Neuronal stem cell (in vitro differentiated cells): Measurements from ENCODE around the gene NFE2.

Experiments
- DNase-seq: peaks from one replicate; pipeline ENCODE4 v3.0.0-alpha.2; 2013; ENCODE audit warnings: low spot score
- H2AFZ ChIP-seq: one replicate; pipeline ENCODE4 v1.6.1; 2013; ENCODE audit warnings: mild to moderate bottlenecking, low read length, inconsistent platforms
- H2AK5ac ChIP-seq: 2 replicates; pipeline ENCODE4 v1.6.1; 2013; ENCODE audit warnings: low read depth, mild to moderate bottlenecking, inconsistent platforms, low read length, moderate library complexity, mixed read lengths
- H2BK120ac ChIP-seq: 2 replicates; pipeline ENCODE4 v1.6.1; 2013; ENCODE audit warnings: low read depth, mild to moderate bottlenecking, inconsistent platforms, low read length, moderate library complexity, mixed read lengths
- H2BK12ac ChIP-seq: one replicate; pipeline ENCODE4 v1.6.1; 2013; ENCODE audit warnings: low read length, inconsistent platforms
- H2BK15ac ChIP-seq: 2 replicates; pipeline ENCODE4 v1.6.1; 2013; ENCODE audit warnings: mild to moderate bottlenecking, low read length, inconsistent platforms, mixed read lengths
- H2BK5ac ChIP-seq: one replicate; pipeline ENCODE4 v1.6.1; 2013; ENCODE audit warnings: inconsistent platforms, mild to moderate bottlenecking, low read length, moderate library complexity
- H3K14ac ChIP-seq: one replicate; pipeline ENCODE4 v1.6.1; 2013; ENCODE audit warnings: low read length, inconsistent platforms
- H3K18ac ChIP-seq: 2 replicates; pipeline ENCODE4 v1.6.1; 2013; ENCODE audit warnings: low read length, inconsistent platforms
- H3K23ac ChIP-seq: 2 replicates; pipeline ENCODE4 v1.6.1; 2013; ENCODE audit warnings: low read depth, mild to moderate bottlenecking, mixed read lengths, low read length, inconsistent platforms; ENCODE audit not compliant: poor library complexity
- H3K27ac ChIP-seq: replicated peaks from 3 replicates; pipeline ENCODE4 v1.5.1; 2013; ENCODE audit warnings: low read length, inconsistent platforms
- H3K27me3 ChIP-seq, 3 experiments: 2 replicates each; pipeline ENCODE4 v1.6.1; 2013; ENCODE audit warnings: low read length in 3 of 3, mild to moderate bottlenecking in 2 of 3, inconsistent platforms in 1 of 3, low read depth in 1 of 3, mixed read lengths in 1 of 3, moderate library complexity in 1 of 3; ENCODE audit not compliant: control insufficient read depth in 3 of 3, insufficient read depth in 3 of 3
- H3K36me3 ChIP-seq, 2 donors: replicated peaks in 1 of 2; 2 replicates each; pipeline ENCODE4 v1.6.1; 2013; ENCODE audit warnings: low read length in 2 of 2; ENCODE audit not compliant: control insufficient read depth in 2 of 2, insufficient read depth in 2 of 2
- H3K4ac ChIP-seq: 2 replicates; pipeline ENCODE4 v1.6.1; 2013; ENCODE audit warnings: inconsistent platforms, mild to moderate bottlenecking, low read length, moderate library complexity
- H3K4me1 ChIP-seq, 2 donors: 1 replicate in 1 of 2; 2 replicates in 1 of 2; pipeline ENCODE4 v1.6.1; 2013; ENCODE audit warnings: low read length in 2 of 2, low read depth in 1 of 2; ENCODE audit not compliant: control insufficient read depth in 2 of 2, insufficient read depth in 1 of 2
- H3K4me2 ChIP-seq: one replicate; pipeline ENCODE4 v1.6.1; 2013; ENCODE audit warnings: mild to moderate bottlenecking, low read length, inconsistent platforms; ENCODE audit not compliant: insufficient read depth, poor library complexity, severe bottlenecking
- H3K4me3 ChIP-seq, 2 donors: 2 replicates each; pipeline ENCODE4 v1.5.1; 2013; ENCODE audit warnings: low read length in 2 of 2, mild to moderate bottlenecking in 2 of 2, inconsistent platforms in 1 of 2, moderate library complexity in 1 of 2
- H3K79me1 ChIP-seq: one replicate; pipeline ENCODE4 v1.6.1; 2013; ENCODE audit warnings: low read depth, mild to moderate bottlenecking, inconsistent platforms, low read length, moderate library complexity
- H3K9ac ChIP-seq: one replicate; pipeline ENCODE4 v1.6.1; 2013; ENCODE audit warnings: mild to moderate bottlenecking, low read depth, low read length, inconsistent platforms; ENCODE audit not compliant: poor library complexity
- H3K9me3 ChIP-seq, 2 donors: replicated peaks in 1 of 2; 2 replicates each; pipeline versions ENCODE3 to v1.6.1; 2013; ENCODE audit warnings: low read length in 2 of 2, mild to moderate bottlenecking in 2 of 2, inconsistent platforms in 1 of 2, low read depth in 1 of 2, mixed read lengths in 1 of 2, moderate library complexity in 1 of 2; ENCODE audit not compliant: control insufficient read depth in 2 of 2, insufficient read depth in 1 of 2
- H4K8ac ChIP-seq: one replicate; pipeline ENCODE4 v1.6.1; 2013; ENCODE audit warnings: low read depth, mild to moderate bottlenecking, inconsistent platforms, low read length, moderate library complexity
- H4K91ac ChIP-seq: one replicate; pipeline ENCODE4 v1.6.1; 2013; ENCODE audit warnings: low read length, low read depth, mild to moderate bottlenecking, inconsistent platforms; ENCODE audit not compliant: poor library complexity
- WGBS, 2 donors: extraction: QIAGEN DNeasy Blood & Tissue Kit; methylation state at CpG; one replicate each; pipeline ENCODE4 v1.1.7; 2013; ENCODE audit warnings: missing lambda C conversion rate in 2 of 2, mixed read lengths in 1 of 2; ENCODE audit not compliant: insufficient read length in 2 of 2, insufficient replicate concordance in 1 of 2; ENCODE audit errors: extremely low coverage in 2 of 2; 5-methylcytosine and 5-hydroxymethylcytosine counted together

The NFE2 gene

GRCh38 chr12:54304187-54304810, 3.5 kb upstream of the NFE2 start:
- no CpG with 5 or more reads among the region's 12 CpGs for WGBS, 2 donors
- Histone ChIP-seq H3K9me3 (no peaks in the 10 kb centered on the region), H4K8ac (no peak overlapping the region), H3K9ac (no peak overlapping the region), H2AK5ac (no peak overlapping the region), H2BK15ac (peak overlapping the region; percentile 47), H3K4me3 (no peak overlapping the region), H3K4me1 (peaks cover 5 to 16% of the 10 kb centered on the region in 2 donors), H3K4ac (no peak overlapping the region), H3K18ac (peak overlapping the region; percentile 79), H3K27ac (no peak overlapping the region), H2BK12ac (no peak overlapping the region), H3K23ac (peak overlapping the region; percentile 46), H3K14ac (no peak overlapping the region), H3K36me3 (no peaks in the 10 kb centered on the region), H2BK5ac (no peak overlapping the region), H3K79me1 (no peaks in the 10 kb centered on the region), H2AFZ (peak overlapping the region; percentile 19), H3K27me3 (peaks cover 0 to 54% (median 0%) of the 10 kb centered on the region in 3 experiments), H3K4me2 (no peak overlapping the region), H2BK120ac (no peak overlapping the region), H4K91ac (no peak overlapping the region)
- no peak for DNase-seq

GRCh38 chr12:54303640-54304039, 2.8 kb upstream of the NFE2 start:
- no peak for DNase-seq
- H2AFZ ChIP-seq: no peak overlapping the region
- H2BK12ac ChIP-seq: no peak overlapping the region
- H2BK15ac ChIP-seq: no peak overlapping the region
- H3K23ac ChIP-seq: no peak overlapping the region
- H3K36me3 ChIP-seq: no peaks in the 10 kb centered on the region
- H3K4me1 ChIP-seq: peaks cover 5 to 16% of the 10 kb centered on the region in 2 donors
- no peak overlapping the region for H2BK5ac ChIP-seq
- no peaks in the 10 kb centered on the region for H3K79me1 ChIP-seq
- H3K9ac ChIP-seq: no peak overlapping the region
- no peak overlapping the region for H2AK5ac ChIP-seq
- H3K4me3 ChIP-seq: no peak overlapping the region
- H4K8ac ChIP-seq: no peak overlapping the region
- H2BK120ac ChIP-seq: no peak overlapping the region
- H3K18ac ChIP-seq: no peak overlapping the region
- H3K4me2 ChIP-seq: no peak overlapping the region
- no peak overlapping the region for H3K4ac ChIP-seq
- no peak overlapping the region for H4K91ac ChIP-seq
- no peak overlapping the region for H3K27ac ChIP-seq
- H3K9me3 ChIP-seq: no peaks in the 10 kb centered on the region
- H3K27me3 ChIP-seq: peaks cover 0 to 60% (median 0%) of the 10 kb centered on the region in 3 experiments
- H3K14ac ChIP-seq: no peak overlapping the region

- H3K9me3 ChIP-seq: no peaks in the 10 kb centered on the region
- no peak overlapping the region for H3K9ac ChIP-seq
- H3K18ac ChIP-seq: peak overlapping the region; percentile 68
- no peak overlapping the region for H2BK5ac ChIP-seq
- no peak overlapping the region for H4K91ac ChIP-seq
- no peak overlapping the region for H2AFZ ChIP-seq
- WGBS, 2 donors: no CpG with 5 or more reads among the region's 1 CpG
- H3K27me3 ChIP-seq: peaks cover 0 to 61% (median 0%) of the 10 kb centered on the region in 3 experiments
- peak overlapping the region; percentile 14 for H3K4ac ChIP-seq
- H3K14ac ChIP-seq: no peak overlapping the region
- peak overlapping the region; percentile 66 for H3K4me2 ChIP-seq
- no peak overlapping the region for H2BK12ac ChIP-seq
- no peak overlapping the region for H3K23ac ChIP-seq
- no peak for DNase-seq
- H3K4me1 ChIP-seq: peaks cover 5 to 16% of the 10 kb centered on the region in 2 donors
- H3K79me1 ChIP-seq: no peaks in the 10 kb centered on the region
- H3K4me3 ChIP-seq: no peak overlapping the region
- H2BK15ac ChIP-seq: peak overlapping the region; percentile 61
- no peak overlapping the region for H4K8ac ChIP-seq
- peak overlapping the region; percentile 29 for H2BK120ac ChIP-seq
- H3K36me3 ChIP-seq: no peaks in the 10 kb centered on the region
- H2AK5ac ChIP-seq: peak overlapping the region; percentile 3
- peak overlapping the region; percentile 53 for H3K27ac ChIP-seq
Measured at GRCh38 chr12:54301428-54302048, 723 bp upstream of the NFE2 start.

- H2AFZ ChIP-seq: peak overlapping the region; percentile 76
- H4K8ac ChIP-seq: no peak overlapping the region
- H2BK12ac ChIP-seq: no peak overlapping the region
- no peak overlapping the region for H2BK15ac ChIP-seq
- no peak overlapping the region for H3K4ac ChIP-seq
- H3K4me2 ChIP-seq: peak overlapping the region; percentile 66
- no peaks in the 10 kb centered on the region for H3K79me1 ChIP-seq
- no peak overlapping the region for H3K14ac ChIP-seq
- no peak overlapping the region for H3K18ac ChIP-seq
- peaks cover 0 to 71% (median 0%) of the 10 kb centered on the region in 3 experiments for H3K27me3 ChIP-seq
- H2BK5ac ChIP-seq: no peak overlapping the region
- no peak for DNase-seq
- no peak overlapping the region for H3K23ac ChIP-seq
- no peak overlapping the region for H3K9ac ChIP-seq
- no peak overlapping the region for H3K4me3 ChIP-seq
- peak overlapping the region; percentile 53 for H3K27ac ChIP-seq
- H3K9me3 ChIP-seq: no peaks in the 10 kb centered on the region
- H4K91ac ChIP-seq: no peak overlapping the region
- H3K36me3 ChIP-seq: no peaks in the 10 kb centered on the region
- peak overlapping the region; percentile 8 for H2AK5ac ChIP-seq
- H2BK120ac ChIP-seq: peak overlapping the region; percentile 6
- no CpG with 5 or more reads among the region's 3 CpGs for WGBS, 2 donors
- peaks cover 5 to 16% of the 10 kb centered on the region in 2 donors for H3K4me1 ChIP-seq
Measured at GRCh38 chr12:54300225-54300731, 537 bp downstream of the NFE2 start.
